C4-2B (cell line): Measurements from ENCODE around the gene DUSP21.

Experiments
- ZFX ChIP-seq: fragments of 450-650 bp; IDR thresholded peaks from 2 replicates; pipeline ENCODE4 v1.6.1; 2017
- TF ChIP-seq, protein P1 (sequence below): fragments of 450-650 bp; conservative IDR thresholded peaks from 2 replicates; pipeline ENCODE4 v1.5.1; 2017; ENCODE audit warnings: mild to moderate bottlenecking

DNA sequence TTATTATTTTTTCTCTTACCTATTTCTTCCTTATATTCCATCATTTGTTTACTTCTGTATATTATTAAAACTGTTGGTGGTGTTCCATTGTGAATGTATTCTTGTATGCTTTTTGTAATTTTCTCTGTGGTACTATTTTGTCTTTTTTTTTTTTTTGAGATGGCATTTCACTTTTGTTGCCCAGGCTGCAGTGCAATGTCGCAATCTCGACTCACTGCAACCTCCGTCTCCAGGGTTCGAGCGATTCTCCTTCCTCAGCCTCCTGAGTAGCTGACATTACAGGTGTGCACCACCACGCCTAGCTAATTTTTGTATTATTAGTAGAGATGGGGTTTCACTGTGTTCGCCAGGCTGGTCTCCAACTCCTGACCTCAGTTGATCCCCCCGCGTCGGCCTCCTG, 37.7 kb downstream of the DUSP21 start:
- TF ChIP-seq, protein P1, sequence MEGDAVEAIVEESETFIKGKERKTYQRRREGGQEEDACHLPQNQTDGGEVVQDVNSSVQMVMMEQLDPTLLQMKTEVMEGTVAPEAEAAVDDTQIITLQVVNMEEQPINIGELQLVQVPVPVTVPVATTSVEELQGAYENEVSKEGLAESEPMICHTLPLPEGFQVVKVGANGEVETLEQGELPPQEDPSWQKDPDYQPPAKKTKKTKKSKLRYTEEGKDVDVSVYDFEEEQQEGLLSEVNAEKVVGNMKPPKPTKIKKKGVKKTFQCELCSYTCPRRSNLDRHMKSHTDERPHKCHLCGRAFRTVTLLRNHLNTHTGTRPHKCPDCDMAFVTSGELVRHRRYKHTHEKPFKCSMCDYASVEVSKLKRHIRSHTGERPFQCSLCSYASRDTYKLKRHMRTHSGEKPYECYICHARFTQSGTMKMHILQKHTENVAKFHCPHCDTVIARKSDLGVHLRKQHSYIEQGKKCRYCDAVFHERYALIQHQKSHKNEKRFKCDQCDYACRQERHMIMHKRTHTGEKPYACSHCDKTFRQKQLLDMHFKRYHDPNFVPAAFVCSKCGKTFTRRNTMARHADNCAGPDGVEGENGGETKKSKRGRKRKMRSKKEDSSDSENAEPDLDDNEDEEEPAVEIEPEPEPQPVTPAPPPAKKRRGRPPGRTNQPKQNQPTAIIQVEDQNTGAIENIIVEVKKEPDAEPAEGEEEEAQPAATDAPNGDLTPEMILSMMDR: no peak
- no peak for TF ChIP-seq ZFX
